Stimulated activated naive CD4-positive, alpha-beta T cell treated with Interleukin-2 at 50 U/mL for 16 hours (primary cell): Measurements from ENCODE around the gene EPB41L3.
"Not testable (repeated sequence)": the region's sequence is repeated elsewhere in the genome, so short reads cannot be mapped to it uniquely, and the experiment has no call there.

Experiments used
- DNase-seq: peaks from one replicate; lab custom pipeline; 2025; lab: John Stamatoyannopoulos, UW

Gene EPB41L3

GRCh38 chr18:5530629-5531178 is 13.1 kb downstream of the EPB41L3 start:
- no peak for DNase-seq

- DNase-seq = no peak
Observed at GRCh38 chr18:5529471-5529870, 14.3 kb downstream of the EPB41L3 start.

- no peak for DNase-seq
Observed at GRCh38 chr18:5527603-5528002, 16.2 kb downstream of the EPB41L3 start.

GRCh38 chr18:5524660-5525059 is 19.1 kb downstream of the EPB41L3 start:
- no peak for DNase-seq

GRCh38 chr18:5521000-5521399 is 22.8 kb downstream of the EPB41L3 start:
- no peak for DNase-seq

GRCh38 chr18:5520464-5520863 is 23.3 kb downstream of the EPB41L3 start:
- no peak for DNase-seq

- no peak for DNase-seq
Observed at GRCh38 chr18:5519448-5520298, 24.1 kb downstream of the EPB41L3 start.

GRCh38 chr18:5518899-5519371 is 24.9 kb downstream of the EPB41L3 start:
- no peak for DNase-seq

GRCh38 chr18:5518179-5518770 is 25.5 kb downstream of the EPB41L3 start:
- no peak for DNase-seq

- DNase-seq = no peak
Observed at GRCh38 chr18:5516841-5517240, 27.0 kb downstream of the EPB41L3 start.

- no peak for DNase-seq
Observed at GRCh38 chr18:5515011-5515784, 28.6 kb downstream of the EPB41L3 start.

- no peak for DNase-seq
Observed at GRCh38 chr18:5513947-5514346, 29.9 kb downstream of the EPB41L3 start.

GRCh38 chr18:5512176-5512575 is 31.6 kb downstream of the EPB41L3 start:
- no peak for DNase-seq

- not testable (repeated sequence) for DNase-seq
Observed at GRCh38 chr18:5511541-5511940, 32.3 kb downstream of the EPB41L3 start.

- DNase-seq = no peak
Observed at GRCh38 chr18:5510135-5510846, 33.5 kb downstream of the EPB41L3 start.

GRCh38 chr18:5508821-5509220 is 35.0 kb downstream of the EPB41L3 start:
- DNase-seq = no peak

- DNase-seq = no peak
Observed at GRCh38 chr18:5507756-5508155, 36.0 kb downstream of the EPB41L3 start.

- no peak for DNase-seq
Observed at GRCh38 chr18:5506174-5506573, 37.6 kb downstream of the EPB41L3 start.

- no peak for DNase-seq
Observed at GRCh38 chr18:5503740-5504139, 40.1 kb downstream of the EPB41L3 start.

- no peak for DNase-seq
Observed at GRCh38 chr18:5500158-5500939, 43.4 kb downstream of the EPB41L3 start.

GRCh38 chr18:5498452-5498851 is 45.3 kb downstream of the EPB41L3 start:
- no peak for DNase-seq
